GM18526 (cell line): ENCODE data around the gene CEBPB.

Source experiments
- POLR2A ChIP-seq: IDR thresholded peaks from 3 replicates; pipeline ENCODE4 v1.6.1; 2011; ENCODE audit not compliant: insufficient read length; ENCODE audit errors: extremely low read depth

CEBPB gene

DNA sequence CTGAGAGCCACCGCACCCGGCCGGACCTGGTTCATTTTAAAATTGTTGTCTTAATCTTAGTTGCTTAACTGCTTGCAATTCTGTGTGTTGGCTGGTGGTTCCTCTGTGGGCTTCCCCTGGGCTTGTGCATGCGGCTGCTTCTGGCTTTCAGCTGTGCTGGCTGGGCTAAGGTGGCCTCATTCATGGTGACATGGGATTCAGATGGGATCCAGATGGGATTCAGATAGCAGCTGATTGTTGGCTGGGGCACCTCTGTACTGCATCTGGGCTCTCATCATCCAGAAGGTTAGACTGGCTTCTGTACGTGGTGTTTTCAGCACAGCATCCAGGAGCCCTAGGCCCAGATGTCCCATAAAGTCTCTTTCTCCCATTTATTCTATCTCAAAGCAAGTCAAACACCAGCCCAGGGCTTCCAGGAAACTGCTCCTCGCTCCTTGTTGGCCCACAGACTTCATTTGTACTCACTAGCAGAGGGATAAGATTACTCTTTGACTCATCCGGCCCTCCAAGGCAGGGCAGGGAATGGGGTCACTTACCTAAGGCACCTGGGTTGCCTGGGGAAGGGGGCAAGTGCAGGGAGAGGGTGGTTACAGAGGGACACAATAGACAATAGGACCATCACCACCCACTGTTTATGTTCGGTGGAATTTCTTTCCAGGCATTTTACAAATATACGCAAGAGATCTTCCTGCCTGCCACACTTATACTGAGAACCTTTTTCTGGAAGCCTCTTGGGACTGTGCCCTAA, 26.9 kb upstream of the CEBPB start:
- no peak for TF ChIP-seq POLR2A

DNA sequence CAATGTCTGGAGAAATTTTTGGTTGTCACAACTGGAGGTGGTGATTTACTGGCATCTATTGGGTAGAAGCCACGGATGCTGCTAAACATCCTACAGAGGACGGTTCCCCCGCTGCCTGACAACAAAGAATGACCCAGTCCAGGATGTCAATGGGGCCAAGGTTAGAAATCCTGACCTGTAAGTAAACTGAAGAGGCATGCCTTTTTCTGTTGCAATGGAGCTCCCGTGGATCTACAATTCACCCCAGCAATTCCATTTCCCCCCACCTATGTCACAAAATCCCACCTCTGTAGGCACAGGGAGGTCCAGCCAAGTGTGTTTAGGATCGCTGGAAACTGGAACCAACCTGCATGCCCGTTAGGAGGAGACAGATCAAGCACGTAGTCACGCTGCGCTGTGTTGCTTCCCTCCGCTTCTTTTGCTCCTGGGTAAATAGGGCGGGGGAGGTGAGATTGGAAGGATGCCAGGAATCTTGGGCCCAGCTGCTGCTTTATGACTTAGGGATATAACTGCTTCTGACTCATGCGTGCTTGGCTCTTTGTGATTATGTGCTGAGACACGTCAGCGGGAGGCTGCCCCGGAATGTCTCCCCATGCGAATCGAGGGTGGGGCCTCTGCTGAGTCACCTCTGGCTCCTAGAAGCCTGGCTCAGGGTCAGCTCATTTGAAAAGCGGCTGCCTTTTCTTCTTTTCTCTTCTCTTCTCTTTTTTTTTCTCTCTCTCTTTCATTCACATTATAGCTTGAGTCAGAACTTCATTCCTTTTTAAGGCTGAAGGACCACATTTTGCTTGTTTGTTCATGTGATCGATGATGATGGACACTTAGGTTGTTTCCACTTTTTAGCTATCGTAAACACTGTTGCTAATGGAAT, 24.7 kb upstream of the CEBPB start:
- TF ChIP-seq POLR2A: no peak

DNA sequence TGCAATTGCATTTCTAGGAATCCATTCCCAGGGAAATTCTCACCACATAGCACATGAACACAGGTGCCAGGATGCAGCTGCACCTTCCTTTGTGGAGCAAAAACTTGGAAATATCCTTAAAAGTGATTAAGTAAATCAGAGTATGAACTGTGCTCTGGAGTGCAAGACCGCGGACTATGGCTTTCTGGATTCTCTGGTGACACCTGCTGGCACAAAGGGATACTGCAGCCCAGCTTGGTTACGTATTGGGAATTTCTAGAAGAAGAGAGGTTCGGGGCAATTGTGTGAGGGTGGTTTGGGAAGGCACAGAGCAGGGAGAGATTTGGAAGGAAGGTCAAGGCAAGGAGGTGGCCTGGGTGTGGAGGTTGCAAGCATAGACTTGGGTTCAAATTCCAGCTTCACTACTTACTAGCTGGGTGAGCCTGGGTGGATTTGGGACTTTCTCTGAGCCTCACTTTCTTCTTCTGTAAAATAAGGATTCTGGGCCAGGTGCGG, 21.3 kb upstream of the CEBPB start:
- TF ChIP-seq POLR2A: no peak

DNA sequence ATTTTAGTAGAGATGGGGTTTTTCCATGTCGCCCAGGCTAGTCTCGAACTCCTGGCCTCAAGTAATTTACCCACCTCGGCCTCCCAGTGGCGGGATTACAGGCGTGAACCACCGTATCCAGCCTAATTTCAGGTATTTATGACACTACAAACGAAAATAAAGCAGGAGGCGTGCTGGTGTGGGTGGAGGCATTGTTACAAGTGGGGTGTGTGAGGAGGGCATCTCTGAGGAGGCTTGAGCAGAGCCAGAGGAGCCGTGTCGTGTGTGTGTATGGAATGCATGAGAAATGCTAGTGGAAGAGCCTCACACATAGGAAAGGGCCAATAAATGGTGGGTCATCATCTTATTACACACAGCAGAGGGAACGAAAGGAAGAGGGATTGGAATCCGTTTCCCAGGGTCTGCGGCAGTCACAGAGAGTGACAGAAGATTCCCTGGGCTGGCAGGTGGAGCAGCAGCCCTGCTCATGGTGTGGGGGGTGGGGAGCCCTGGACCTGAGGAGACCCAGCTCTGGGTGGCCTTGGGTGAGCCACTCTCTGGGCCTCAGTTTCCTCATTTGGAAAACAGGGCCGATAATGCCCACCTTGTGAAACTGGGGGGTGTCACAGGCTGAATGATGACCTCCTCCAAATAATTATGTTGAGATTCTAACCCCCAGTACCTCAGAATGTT, 19.9 kb upstream of the CEBPB start:
- no peak for TF ChIP-seq POLR2A

DNA sequence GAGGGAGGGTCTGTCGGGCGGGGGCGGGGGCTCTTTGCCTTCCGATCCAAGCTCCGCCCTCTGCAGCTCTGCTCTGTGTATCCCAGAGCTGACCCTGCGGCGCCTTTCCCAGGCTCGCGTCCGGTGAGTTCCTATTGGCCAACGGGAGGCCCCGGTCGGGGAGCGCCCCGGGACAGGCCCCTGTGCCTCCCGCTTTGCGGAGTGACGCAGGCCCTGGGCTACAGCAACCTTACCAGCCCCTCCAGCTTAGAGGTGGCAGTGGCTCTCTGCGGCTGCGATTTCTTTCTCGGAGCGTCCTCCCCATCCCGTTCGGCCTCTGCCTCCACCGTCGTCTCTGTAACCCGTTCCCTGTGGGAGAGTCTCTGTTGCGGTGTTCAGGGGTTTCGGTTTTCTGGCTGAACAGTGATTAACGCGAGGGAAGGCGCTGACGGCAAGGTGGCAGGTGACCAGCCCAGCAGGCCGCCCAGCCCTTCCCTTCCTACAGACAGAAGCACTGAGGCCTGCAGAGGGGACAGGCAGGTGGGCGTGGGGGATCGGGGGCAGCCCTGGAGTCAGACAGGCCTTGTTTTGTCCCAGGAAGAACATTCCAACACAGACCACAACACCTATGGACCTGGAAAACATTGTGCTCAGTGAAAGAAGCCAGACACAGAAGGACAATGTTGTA, 18.1 kb upstream of the CEBPB start:
- no peak for TF ChIP-seq POLR2A

DNA sequence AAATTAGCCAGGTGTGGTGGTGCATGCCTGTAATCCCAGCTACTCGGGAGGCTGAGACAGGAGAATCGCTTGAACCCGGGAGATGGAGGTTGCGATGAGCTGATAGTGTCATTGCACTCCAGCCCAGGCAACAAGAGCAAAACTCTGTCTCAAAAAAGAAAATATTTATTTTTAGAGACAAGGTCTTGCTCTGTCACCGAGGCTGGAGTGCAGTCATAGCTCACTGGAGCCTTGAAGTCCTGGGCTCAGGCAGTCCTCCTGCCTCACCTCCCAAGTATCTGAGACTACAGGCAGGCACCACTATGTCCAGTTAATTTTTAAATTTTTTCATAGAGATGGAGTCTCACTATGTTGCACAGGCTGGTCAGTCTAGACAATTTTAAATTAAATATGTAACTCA, 16.2 kb upstream of the CEBPB start:
- TF ChIP-seq POLR2A: no peak

DNA sequence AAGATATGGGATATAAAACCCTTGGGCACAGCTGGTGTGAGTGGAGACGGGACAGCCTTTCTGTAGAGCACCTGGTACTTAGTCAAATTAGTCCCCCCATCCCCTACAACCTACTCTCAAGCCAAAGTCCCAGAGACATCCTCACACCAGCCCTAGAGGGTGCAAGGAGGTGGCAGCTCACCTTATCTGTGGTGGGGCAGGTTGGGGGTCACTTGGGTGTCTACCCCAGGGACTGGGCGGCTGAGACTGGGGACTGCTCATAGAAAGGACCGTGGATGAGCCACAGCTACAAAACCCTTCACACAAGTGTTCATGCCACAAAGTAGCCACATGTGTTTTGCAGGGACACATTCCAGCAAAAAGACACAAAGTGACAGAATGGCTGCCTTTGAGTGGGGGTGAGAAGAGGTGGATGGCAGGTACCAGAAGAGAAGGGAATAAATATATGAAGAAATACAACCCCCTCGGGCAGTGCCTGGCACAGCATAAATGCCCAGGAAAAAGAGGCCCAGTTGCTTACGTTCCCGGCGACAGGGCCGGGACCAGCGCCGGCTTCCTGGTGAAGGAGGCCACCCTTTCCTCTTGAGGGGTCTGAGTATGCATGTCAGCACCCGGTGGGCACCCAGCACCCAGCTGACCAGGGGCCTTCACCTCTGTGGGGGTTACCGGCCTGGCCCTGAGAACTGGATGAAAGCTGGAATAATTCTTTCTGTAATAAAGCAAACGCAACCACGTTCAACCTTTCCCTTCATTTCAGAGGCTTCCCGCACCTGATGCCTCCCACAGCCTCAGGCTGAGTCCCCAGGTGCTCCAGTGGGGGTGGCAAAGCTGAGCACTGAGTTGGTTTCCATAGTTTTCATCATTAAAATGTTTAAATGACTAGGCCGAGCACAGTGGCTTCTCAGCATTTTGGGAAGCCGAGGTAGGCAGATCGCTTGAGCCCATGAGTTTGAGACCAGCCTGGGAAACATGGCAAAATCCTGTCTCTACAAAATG, 14.4 kb upstream of the CEBPB start:
- no peak for TF ChIP-seq POLR2A

DNA sequence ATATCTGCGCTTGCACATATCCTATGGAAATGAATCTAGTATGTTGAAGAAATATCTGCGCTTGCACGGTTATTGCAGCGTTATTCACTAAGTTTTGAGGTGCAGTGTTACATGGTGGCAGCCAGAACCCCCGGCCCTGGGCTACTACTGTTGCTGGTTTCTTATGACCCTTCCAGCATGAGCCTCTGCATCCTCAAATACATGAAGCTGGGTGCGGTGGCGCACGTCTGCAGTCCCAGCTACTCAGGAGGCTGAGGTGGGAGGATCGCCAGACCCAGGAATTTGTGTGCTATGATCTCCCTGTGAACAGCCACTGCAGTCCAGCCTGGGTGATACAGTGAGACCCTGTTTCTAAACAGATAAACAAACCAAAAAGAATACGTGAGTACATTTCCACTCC, 9.3 kb upstream of the CEBPB start:
- no peak for TF ChIP-seq POLR2A

DNA sequence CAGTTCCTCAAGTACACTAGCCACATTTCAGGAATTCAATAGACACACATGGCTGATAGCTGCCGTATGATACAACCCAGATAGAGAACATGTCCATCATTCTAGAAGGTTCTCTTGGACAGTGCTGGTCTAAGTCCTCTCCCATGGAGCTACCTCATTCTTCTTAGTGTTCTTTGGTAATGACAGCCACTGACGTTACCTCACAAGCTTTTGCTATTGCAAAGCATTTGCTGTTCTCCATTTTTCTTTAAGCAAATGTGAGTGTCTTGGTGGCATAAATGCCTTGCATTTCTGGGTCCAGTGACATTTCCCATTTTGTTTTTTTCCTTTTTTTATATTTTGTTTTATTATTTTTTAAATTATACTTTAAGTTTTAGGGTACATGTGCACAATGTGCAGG, 8.3 kb upstream of the CEBPB start:
- no peak for TF ChIP-seq POLR2A

DNA sequence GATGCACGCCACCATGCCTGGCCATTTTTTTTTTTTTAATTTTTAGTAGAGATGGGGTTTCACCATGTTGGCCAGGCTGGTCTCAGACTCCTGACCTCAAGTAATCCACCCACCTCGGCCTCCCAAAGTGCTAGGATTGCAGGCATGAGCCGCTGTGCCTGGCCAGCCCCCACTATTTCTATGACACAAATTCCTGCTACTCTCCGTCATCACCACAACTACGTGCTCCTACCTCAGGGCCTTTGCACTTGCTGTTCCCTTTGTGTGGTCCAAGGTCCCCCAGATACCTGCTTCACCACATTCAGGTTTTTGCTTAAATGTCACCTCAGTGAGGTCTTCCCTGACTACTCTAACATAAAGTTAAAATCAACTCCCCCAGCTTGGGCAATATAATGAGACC, 5.2 kb upstream of the CEBPB start:
- no peak for TF ChIP-seq POLR2A

DNA sequence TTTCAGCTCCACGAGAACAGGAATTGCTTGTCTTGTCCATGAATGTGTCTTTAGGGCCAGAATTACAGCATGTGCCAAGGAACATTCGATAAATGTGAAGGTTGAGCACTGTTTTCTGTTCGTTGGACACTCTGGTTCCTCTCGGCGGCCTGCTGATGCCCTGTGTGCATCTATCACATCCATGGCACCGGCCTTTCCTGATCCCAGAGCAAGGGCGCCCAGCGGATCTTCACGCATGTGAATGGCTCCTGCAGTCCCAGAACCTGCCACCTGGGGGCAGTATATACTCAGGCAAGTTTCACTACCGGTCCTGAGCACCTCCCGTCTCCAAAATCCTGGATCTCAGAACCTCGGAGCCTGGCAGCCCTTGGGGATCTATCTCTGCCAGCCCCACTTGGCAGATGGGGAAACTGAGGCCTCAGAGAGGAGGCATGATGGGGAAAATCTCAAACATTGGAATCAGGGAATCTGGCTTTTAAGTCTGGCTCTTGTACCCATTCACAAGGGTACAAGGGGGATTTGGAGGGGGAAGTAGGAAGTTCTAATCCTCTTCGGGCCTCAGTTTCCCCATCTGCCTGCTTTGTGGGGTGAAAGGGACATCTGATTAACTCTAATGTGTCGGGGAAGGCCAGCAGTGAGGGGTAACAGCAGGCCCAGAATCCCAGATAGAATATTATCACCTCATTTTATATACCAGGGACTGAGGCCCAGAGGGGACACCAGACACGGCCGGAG, 4.3 kb upstream of the CEBPB start:
- TF ChIP-seq POLR2A: no peak

DNA sequence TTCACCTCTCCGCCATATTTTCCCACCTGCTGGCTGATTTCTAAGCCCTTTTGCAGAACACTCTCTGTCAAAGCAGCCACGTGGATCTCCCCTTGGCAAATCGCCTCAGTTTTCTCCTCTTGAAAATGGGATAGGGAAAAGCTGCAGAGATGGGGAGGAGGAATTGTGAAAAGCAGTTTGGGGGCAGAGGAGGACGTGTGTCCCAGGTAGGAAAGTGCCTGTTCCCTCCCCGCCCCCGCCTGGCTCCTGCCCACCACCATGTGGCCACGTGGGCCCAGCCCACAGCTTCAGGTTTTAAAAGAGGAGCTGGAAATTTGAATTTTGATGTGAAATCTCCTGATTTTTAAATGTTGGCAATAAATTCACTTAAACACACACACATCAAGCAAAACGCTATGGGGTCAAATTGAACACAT, 3.6 kb upstream of the CEBPB start:
- no peak for TF ChIP-seq POLR2A

DNA sequence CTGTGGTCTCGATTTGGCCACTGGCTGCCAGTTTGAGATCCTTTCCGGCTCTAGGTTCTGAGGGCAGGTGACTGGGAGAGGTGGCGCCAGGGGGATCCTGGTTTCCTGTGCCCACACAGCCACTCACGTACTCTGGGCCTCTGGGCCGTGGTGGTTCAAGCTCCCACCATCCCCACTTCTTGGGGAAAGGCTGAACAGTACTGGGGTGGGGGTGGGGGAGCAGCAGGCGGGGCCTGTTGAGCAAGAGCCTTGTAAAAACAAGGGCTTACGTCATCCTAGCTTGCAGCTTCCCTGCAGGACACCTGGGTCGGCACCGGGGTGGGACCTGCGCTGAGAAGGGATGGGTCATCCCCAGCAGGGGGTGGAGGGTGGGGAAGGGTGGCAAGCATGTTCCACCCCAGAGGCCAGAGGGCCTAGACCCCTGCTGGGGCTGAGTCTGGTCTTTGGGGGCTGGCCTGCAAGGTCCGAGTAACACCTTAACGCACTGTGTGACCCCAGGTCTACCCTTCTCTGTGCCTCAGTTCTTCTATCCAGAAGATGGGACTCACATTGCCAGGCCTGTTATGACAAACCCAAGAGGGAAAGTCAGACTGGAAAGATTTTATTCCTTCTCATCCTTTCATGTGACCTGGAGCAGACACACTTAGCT, 3.1 kb upstream of the CEBPB start:
- no peak for TF ChIP-seq POLR2A
